ENCODE data around the gene TBC1D10B. TPM values are rescaled to one million over a fixed set of nuclear protein-coding genes. Genes with fewer than 3 reads are reported as not detected.

The TBC1D10B gene
- total and polyA plus RNA-seq, 2 of the 8 experiments (the other 6 are each of a cell fraction or from before 2014, with no cell fraction given) = 15.4 to 28.6 TPM

GRCh38 chr16:30416624-30417528, 46.6 kb upstream of the TBC1D10B start (continued):
- TF ChIP-seq TAF7 (optimal IDR thresholded peaks at IDR 0.05; ENCODE audit: borderline replicate concordance, low read depth, low read length) (no peak), SUZ12 (IDR thresholded peaks at IDR 0.05; ENCODE audit: low read length) (no peak), JUN (IDR thresholded peaks at IDR 0.05; ENCODE audit: low read depth, low read length) (no peak), JUND (IDR thresholded peaks at IDR 0.05; ENCODE audit: low read length) (no peak), POLR2A (IDR thresholded peaks at IDR 0.05; ENCODE audit: control extremely low read depth in 1 of 2, low read depth in 2 of 2, low read length in 2 of 2) (no peak)
